ENCODE results near the gene LHPP. TPM values are rescaled to one million over a fixed set of nuclear protein-coding genes. Genes with fewer than 3 reads are reported as not detected.

LHPP gene
- total RNA-seq, 4 donors from 2014 or later: 34.2 to 76.7 (median 38.2) TPM

DNA sequence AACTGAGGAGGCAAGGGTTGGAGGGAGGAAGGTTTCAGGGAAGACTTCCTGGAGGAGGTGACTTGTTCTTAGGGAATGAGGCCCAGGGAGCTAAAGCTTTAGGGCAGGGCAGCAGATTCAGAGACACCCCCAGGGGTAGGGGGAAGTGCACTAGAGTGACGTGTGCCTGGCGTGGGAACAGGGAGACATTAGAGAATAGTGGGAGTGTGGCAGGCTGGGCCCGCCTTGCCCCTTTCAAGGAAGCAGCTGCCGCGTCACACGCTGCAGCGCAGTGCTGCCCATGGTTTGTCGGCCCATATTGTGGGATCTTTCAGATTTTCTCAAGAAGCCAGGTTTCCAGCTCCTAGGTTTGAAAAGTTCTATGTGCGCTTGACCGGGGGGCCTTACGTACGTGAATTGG lies 139.4 kb downstream of the LHPP start:
- Histone ChIP-seq H3K36me3 (no peaks in the 10 kb centered on the region), H3K27me3 (no peaks in the 10 kb centered on the region), H3K27ac (peak overlapping the region in 1 of 4 donors; percentile 73), H3K9me3 (no peaks in the 10 kb centered on the region), H3K4me3 (peak overlapping the region in 1 of 4 donors; percentile 18), H3K4me1 (peaks cover 0 to 35% (median 2%) of the 10 kb centered on the region in 4 donors)
- DNase-seq: peak in 2 of 3 donors; percentile 48 to 69
- no peak for TF ChIP-seq POLR2A (IDR thresholded peaks at IDR 0.05)
- TF ChIP-seq, protein P1, sequence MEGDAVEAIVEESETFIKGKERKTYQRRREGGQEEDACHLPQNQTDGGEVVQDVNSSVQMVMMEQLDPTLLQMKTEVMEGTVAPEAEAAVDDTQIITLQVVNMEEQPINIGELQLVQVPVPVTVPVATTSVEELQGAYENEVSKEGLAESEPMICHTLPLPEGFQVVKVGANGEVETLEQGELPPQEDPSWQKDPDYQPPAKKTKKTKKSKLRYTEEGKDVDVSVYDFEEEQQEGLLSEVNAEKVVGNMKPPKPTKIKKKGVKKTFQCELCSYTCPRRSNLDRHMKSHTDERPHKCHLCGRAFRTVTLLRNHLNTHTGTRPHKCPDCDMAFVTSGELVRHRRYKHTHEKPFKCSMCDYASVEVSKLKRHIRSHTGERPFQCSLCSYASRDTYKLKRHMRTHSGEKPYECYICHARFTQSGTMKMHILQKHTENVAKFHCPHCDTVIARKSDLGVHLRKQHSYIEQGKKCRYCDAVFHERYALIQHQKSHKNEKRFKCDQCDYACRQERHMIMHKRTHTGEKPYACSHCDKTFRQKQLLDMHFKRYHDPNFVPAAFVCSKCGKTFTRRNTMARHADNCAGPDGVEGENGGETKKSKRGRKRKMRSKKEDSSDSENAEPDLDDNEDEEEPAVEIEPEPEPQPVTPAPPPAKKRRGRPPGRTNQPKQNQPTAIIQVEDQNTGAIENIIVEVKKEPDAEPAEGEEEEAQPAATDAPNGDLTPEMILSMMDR (IDR thresholded peaks at IDR 0.05): no peak

DNA sequence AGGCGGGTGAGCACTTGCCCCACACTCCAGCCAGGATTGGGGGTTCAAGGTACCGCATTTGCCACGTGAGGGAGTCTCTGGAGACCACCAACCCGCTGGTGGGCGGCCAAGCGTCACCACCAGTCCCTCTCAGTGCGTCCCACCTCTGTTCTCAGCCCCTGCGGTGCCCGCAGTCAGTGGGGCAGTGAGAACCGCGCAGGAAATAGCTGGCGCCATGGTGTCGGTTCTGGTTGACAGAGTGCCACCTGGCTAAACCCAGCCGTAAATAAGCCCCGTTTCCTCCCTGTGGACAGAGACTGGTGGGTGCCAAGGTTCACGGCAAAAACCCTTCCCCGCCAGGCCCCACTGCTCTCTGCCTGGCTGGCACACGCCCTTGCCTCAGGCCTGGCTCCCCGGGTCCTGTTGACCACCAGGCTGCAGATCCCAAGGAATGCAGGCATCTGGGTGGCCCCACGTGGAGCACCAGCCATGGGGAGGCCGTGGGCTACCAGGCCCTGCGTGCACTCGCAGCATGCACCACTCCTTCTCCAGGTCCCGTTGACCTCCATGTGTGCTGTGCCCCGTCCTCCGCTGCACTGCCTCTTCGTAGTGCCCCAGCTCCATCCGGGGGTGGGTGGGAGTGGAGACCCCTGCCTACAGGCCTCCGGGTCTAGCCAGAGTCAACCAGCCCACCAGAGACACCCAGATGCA lies 140.0 kb downstream of the LHPP start:
- TF ChIP-seq, protein P1 (IDR thresholded peaks at IDR 0.05): no peak
- no peak for TF ChIP-seq POLR2A (IDR thresholded peaks at IDR 0.05)
- H3K4me3 ChIP-seq: peak overlapping the region in 1 of 4 donors; percentile 18
- H3K27me3 ChIP-seq: no peaks in the 10 kb centered on the region
- H3K9me3 ChIP-seq: no peaks in the 10 kb centered on the region
- H3K27ac ChIP-seq: peak overlapping the region in 1 of 4 donors; percentile 73
- peaks cover 0 to 35% (median 2%) of the 10 kb centered on the region in 4 donors for H3K4me1 ChIP-seq
- no peaks in the 10 kb centered on the region for H3K36me3 ChIP-seq
- peak in 2 of 3 donors; percentile 85 to 87 for DNase-seq

DNA sequence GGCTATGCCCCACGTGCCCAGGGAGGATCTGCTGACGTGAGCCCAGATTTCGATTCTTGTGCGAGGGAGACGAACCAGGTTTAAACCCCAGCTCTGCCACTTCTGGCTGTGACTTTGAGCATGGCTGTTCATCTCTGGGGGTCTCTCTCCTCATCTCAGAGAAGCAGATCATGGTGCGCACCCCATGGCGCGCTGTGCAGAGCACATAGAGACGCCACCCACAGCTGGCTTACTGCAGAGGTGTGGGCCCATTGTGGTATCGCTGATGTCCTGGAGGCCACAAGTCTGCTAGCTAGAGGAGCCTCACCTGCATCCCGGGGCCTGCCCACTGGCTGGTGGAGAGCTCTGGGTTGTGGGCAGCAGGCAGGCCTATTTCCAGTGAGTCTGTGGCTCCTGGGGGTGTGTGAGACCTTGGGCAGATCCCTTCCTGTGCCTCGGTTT lies 140.5 kb downstream of the LHPP start:
- no peak overlapping the region for H3K4me3 ChIP-seq
- no peak for TF ChIP-seq POLR2A (IDR thresholded peaks at IDR 0.05)
- TF ChIP-seq, protein P1 (IDR thresholded peaks at IDR 0.05): no peak
- H3K27me3 ChIP-seq: no peaks in the 10 kb centered on the region
- no peak for DNase-seq
- peaks cover 0 to 35% (median 0%) of the 10 kb centered on the region in 4 donors for H3K4me1 ChIP-seq
- H3K9me3 ChIP-seq: no peaks in the 10 kb centered on the region
- peak overlapping the region in 1 of 4 donors; percentile 73 for H3K27ac ChIP-seq
- no peaks in the 10 kb centered on the region for H3K36me3 ChIP-seq

DNA sequence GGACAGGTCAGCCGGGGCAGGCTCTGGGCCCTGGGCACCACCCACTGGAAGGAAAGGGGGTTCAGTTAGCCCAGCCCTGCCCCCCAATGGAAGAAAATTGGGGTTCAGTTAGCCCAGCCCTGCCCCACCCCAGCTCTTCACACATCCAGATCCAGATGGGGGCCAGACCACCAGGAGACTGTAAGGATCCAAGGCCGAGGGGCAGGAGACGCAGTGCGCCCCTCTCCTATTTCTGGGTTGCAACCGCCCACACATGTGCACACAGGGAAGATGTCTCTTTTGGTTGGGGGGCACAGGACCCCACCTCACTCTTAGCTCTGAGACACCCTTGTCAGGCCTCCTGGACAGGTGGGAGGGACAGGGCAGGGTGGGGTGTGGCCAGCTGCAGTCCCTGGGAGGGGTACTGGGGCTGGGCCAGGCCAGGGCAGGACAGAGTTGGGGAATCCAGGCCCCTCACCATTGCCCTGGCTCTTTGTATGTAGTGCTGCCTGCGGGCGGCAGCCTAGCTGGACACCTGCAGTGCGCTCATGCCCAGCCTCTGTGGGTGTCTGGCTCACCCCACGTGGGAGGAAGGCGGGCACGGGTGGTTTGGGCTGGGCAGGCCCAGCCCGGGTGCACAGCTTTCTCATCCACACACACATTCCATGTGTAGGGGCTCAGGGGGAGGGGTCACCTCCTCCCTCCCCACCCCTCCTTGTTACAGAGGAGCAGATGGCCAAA lies 141.2 kb downstream of the LHPP start:
- Histone ChIP-seq H3K36me3 (no peaks in the 10 kb centered on the region), H3K27me3 (no peaks in the 10 kb centered on the region), H3K4me3 (no peak overlapping the region), H3K4me1 (peaks cover 0 to 35% (median 0%) of the 10 kb centered on the region in 4 donors), H3K9me3 (no peaks in the 10 kb centered on the region), H3K27ac (peak overlapping the region in 1 of 4 donors; percentile 73)
- TF ChIP-seq POLR2A (IDR thresholded peaks at IDR 0.05): no peak
- TF ChIP-seq, protein P1 (IDR thresholded peaks at IDR 0.05): no peak
- no peak for DNase-seq

DNA sequence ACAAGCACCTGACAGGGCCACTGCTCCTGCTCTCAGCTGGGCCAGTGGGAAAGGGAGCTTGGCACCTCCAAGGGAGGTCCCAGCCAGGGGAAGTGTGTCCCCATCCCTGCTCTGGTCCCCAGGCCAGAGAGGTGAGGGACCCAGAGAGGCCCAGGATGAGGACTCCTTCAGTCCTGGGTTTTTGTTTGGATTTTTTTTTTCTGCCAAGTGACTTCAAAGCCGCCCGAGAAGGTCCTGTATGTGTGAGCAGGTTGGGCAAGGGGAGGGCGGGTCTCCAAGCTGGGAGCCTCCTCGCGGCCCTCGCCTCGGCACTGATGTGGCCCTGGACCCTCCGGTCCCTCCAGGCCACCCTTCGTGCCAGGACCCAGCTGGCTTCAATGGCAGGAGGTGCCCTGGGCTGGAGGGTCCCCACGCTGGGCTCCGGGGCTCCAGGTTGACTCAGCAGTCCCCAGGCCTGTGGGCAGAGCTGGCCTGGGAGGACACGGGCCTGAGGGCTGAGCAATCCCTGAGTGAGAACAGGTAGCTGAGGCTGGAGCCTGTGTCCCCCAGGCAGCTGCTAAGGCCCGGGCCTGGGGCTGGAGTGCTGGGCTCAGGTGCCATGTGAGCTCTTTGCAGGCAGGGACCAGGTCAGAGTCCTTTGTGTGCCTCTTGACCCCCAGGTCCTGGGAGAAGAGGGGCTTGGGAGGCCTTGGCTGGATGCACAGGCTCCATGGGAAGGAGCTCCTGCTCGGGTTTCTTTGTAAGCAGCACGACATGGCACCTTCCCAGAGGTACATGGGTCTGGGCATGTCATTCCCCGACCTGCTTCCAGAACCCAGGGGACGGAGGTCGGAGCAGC lies 142.0 kb downstream of the LHPP start:
- TF ChIP-seq POLR2A (IDR thresholded peaks at IDR 0.05): no peak
- TF ChIP-seq, protein P1 (IDR thresholded peaks at IDR 0.05): no peak
- no peaks in the 10 kb centered on the region for H3K36me3 ChIP-seq
- peaks cover 0 to 35% (median 0%) of the 10 kb centered on the region in 4 donors for H3K4me1 ChIP-seq
- H3K4me3 ChIP-seq: no peak overlapping the region
- H3K9me3 ChIP-seq: no peaks in the 10 kb centered on the region
- peak overlapping the region in 1 of 4 donors; percentile 73 for H3K27ac ChIP-seq
- no peaks in the 10 kb centered on the region for H3K27me3 ChIP-seq
- no peak for DNase-seq

Data from Peyer's patch (tissue), 4 donors.